ENCODE data around the gene PARVA.

The PARVA gene

DNA sequence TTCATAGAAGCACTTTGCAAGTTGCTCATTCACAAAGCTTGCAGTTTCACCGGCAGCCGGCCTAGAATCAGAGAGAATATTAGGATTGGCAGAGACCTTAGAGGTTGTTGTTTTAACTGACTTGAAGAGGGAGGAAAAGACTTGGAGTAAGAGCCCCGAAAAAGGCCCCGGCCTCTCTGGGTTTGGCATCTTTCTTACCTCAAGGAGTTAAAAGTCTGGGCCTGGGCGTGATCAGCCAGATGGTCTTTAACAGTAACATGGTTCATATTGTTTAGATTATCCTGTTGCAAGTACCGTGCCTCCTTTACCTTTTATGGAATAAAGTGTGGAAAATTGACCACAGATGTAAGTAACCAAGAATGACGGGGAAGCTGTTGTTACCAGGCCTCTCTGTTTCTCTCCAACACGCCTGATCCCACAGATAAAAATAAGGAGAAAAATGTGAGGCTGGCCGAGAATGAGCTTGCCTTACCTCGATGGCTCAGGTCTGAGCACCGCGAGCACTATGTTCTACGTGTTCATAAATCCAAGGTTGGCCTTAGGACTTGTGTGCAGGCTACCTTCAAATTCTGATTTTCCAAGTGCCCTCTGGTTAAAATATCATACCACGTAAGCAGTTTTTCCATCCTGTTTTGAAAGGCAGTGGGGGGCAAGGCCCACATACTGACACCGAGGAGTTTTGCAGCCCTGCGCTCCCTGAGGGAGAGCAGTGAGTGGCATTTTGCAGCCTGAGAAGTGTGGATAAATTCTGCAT, 56.4 kb downstream of the PARVA start:
- no peak for DNase-seq

DNA sequence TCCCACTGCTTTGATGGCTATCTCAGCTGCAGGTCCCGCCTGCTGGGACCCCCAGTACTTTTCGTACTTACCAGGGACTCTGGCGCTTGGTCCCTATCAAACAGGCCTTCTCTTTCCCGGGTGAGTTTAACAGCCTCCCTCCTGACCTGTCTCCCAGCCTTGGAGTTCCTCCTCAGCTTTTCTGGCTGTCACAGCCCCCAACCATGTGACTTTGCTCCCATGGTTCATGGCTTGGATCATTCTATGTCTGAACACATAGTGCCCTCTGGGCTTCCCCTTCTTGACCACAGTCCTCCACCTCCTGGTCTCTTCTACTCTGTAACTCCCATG, 56.9 kb downstream of the PARVA start:
- no peak for DNase-seq

DNA sequence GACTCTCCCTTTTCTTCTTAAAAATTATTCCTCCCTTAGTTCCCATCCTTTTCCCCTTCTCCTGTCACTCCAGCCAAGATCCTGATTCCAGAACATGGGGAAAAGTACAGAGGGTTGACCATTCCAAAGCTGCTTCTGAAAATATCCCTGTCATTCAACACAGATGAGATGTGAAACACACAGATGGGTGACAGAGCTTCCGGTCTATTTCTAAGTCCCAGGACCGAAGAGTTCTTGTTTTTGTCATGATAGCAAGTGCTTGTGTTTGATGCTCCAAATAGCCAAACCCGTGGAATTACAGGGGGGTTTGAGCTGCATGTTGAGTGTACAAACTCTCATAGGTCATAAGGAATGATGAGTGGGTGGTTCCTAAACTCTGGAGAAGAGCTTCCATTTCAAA, 57.9 kb downstream of the PARVA start:
- no peak for DNase-seq

DNA sequence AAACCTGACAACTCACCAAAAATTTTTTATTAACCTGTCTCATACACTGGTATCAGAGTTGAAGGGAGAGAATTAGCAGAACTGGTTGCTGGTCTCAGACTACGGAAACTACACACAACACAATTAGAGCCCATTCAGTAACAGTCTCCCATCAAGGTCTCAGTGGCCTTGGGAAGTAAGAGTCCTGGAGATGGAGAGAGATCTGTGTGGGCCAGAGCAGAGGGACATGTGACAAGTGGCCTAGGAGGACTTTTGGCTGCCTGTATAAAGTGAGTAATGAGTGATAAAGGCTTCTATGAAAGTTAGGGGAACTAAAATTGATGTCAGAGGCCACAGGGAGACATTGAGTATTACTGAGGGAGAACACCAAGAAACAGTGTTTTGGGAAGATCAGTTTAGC, 58.9 kb downstream of the PARVA start:
- DNase-seq, result no peak

DNA sequence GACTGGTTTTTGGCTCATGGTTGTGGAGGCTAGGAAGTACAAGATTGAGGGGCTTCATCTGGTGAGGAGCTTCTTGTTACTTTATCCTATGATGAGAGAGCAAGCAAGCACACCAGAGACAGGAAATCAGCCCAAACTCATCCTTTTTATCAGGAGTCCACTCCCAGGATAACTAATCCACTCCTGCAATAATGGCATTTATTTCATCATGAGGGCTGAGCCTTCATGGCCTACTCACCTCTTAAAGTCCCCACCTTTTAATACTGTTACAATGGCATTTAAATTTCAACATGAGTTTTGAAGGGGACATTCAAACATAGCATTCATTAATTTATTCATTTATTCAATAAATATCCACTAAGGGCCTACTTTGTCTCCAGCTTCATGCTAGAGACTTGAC, 60.9 kb downstream of the PARVA start:
- DNase-seq, result no peak

DNA sequence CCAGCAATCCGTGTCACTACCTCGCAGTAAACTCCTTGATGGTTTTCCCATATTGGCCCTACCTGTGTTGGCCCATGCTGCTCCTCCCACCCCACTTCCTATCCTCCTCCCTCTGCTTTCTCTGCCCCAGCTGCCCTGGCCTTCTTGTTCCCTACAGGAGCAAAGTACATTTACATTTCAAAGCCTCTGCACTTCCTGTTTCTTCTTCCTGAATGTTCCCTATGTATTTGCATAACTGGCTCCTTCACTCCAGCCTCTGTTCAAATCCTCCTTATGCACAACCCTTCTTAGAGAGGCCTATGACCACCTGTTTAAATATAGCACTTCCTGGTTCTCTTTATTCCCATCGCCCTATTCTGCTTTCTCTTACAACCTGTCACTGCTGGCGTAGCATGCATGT, 62.2 kb downstream of the PARVA start:
- DNase-seq, result no peak

DNA sequence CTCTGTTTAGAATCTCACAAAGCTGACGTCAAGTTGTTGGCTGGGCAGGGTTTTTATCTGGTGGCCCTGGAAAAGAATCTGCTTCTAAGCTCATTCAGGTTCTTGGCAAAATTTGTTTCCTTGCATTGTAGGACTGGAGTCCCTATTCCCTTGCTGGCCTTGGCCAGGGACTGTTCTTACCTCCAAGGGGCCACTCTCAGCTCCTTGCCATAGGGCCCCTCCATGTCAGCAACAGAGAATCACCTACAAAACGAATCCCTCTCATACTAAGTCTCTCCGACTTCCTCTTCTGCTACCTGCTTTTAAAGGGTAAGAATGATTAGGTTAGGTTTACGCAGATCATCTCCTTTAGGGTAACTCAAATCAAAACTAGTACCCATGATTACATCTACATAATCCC, 63.2 kb downstream of the PARVA start:
- no peak for DNase-seq

DNA sequence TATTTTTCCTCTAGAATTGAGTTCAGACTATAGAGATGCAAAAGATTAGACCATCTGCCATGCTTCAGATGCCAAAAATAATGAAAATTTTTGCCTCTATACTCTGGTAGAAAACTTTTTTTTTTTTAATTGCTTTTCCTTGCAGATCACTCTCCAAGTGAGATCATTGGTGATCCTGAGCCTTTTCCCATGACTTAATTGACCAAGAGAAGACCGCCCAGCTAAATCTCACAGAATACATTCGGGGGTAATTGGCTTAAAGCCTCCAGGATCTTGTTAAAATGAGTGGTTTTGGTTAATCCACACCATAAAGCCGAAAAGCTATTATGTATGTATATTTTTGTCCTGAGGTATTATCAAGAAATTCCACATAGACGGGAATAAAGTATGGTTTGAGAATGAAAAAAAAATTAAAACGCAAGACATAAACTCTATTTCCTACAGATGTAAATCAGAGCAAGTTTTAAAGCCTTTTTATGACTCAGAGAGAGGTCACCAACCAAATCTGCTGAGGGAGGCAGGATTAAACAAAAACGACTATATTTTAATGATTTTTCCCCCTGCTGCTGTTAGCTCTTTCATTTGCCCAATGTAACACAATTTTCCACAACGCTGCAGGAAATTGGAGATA, 64.0 kb downstream of the PARVA start:
- DNase-seq, result no peak

DNA sequence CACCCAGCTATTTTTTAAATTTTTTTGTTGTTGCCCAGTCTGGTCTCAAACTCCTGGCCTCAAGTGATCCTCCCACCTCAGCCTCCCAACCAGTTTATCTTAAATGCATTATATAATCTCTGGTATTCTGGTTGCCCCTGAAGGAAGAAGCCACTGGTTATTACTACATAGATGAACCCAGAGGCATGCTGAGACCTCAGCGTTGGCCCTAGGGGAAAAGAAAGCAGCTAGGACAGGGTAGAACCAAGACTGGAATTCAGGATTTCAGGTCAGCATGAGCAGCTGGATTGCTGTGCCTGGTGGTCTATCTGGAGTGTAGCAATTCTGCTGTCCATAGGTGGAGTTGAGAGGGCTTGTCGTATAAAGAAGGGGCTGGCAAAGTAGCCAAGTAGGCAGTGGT, 67.2 kb downstream of the PARVA start:
- DNase-seq, result no peak

DNA sequence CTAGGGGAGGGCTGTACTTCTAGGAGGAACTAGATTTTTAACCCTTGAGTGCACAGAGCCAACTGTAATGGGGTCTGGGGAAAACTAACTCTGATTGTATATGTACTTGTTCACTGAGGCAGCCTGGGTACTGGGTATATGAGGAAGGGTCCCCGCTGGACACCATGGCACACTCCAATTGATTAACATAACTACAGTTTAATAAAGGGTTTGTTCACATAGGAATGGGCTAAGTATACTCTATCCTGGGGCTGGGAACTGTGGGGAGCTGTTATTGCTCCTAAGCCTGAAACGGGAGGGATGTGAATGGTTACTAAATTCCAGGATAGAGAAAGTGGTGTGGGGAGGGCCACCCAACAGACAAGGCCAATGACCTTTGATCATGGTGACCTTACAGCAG, 67.6 kb downstream of the PARVA start:
- no peak for DNase-seq

DNA sequence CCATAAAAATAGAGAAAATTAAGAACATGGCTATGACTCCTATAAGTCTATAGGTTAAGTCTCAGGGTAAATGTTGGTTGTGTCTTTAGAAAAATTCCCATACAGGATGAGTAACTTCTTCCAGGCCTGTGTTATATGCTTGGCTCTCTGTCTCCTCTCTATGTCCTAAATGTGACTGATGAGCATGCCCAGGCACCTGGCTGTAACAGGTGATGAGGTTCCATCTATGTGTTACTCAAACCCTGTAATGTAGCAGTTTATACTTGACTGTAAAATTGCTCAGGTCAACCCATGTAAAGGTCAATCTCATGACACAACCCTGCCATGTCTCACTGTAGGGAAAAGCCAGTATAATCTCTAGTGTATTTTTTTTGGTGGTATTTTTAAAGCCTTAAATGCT, 69.5 kb downstream of the PARVA start:
- DNase-seq, result no peak

DNA sequence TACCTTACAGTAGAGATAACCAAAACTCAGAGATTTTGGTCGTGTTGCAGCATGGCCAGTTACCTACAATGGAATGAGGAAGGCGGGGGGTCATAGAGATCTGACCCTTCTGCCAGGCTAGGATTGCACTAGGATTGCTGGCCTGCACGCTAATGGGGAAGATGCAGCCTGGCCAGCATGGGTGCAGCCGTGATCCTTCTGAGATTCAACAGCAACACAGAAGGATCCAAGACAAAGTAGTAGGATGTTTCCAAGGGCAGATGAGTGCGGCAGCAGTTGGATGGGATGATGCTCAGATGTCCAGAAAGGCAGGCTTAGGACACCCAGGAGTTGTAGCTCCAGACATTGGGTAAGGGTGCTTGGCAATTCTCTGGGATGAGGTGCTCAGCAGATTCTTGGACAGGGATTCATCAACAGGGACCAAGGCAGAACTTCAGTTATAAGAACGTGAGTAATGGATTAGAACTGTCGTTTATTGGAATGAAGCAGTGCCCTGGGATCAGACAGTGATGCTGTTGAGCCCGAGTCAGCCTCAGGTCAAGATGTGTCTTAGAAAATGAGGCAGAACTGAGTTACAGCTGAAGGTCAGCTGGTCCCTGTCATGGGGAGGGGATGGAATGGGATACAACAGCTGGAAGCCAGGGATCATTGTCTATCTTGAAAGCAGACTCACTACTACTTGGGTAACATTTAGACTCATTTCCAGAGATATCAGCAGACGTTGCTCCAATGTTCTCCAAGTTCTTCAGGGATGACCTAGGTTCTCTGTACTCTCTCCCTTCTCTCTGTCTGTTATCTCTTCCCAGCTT, 71.0 kb downstream of the PARVA start:
- DNase-seq, result no peak

DNA sequence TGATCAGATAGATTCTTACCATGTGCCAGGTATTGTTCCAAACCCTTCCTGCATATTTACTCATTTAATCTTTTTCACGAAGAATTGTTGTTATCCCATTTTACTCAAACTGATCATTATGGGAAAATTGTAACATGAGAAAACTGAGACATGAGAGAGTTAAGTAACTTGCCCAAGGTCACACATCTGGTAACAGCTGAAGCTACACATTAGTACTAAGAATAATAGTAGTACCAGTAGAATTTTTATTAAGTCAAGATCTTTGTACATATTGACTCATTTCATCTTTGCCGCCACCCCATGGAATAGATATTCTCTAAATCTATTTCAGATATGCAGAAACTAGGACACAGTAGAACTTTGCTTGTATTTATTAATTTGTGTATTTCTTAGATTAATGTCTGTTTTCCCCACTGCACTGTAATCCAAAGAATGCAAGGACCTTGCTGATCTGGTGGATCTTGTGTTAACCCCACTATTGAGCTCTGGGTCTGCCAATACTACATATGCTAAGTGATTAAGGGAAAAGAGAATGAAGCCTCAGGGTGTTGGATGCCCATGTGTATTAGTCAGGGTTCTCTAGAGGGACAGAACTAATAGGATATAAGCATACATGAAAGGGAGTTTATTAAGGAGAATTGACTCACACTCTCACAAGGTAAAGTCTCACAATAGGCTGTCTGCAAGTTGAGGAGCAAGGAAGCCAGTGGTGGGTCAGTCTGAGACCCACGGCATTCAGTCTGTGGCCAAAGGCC, 72.8 kb downstream of the PARVA start:
- DNase-seq, result no peak

DNA sequence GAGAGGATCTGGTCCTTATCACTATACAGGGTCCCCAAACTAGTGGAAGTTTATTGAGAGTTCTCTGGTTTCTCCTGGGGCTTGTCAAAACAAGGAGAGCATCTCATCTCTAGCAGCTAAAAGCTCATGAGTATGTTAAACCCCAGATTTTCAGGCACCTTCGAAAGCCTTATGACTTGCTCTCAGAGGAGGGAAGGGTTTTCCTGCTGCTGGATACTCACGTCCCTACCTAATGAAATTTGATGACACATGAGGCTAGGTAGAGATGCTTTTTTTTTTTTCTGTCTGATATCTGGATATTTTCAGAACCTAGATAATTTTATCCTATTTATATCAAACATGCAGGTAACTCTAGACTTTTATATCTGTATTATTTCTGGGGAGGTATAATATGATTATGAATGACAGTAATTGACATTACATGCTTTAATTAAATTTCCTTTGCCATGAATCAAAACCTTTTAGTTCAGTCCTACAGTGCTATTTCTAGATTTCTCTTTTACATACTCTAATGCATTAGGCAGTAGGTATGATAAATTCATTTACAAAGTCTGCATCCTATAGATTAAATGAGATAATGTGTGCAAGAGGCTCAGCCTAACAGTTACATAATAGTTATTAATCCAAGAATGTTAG, 73.9 kb downstream of the PARVA start:
- DNase-seq, result no peak

DNA sequence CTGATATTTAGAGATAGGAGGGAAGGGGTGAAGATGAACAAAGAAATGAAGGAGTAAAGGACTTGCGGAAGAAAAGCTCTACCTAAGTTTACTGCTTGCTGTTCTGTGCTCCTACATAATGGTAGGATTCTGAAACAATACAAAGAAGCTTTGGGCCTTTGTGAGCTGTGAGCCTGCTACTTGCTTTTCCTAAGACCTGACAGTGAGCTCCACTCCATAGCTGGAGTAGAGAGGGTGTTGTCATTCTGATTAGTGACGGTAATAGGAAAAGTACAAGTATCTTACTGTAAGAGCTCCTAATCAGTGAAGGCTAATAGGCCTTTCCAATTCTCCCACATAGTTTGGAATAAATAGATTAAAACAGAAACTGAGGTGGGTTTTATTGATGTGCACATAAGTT, 75.9 kb downstream of the PARVA start:
- no peak for DNase-seq

DNA sequence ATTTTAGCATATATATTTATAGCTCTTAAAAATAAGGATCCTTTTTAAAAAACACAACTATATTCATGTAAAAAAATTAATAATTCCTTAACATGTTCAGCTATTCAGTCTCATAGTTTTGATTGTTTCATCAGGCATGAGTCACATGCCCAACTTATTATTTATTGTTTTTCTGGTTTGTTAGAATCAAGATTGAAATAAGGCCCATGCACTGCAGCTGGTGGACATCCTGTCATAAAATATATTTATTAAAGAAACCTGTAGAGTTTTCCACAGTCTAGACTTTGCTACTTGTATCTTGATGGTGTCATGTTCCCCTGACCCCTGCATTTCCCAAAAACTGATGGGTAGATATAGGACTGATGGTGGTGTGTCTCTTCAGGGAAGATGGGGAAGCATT, 77.4 kb downstream of the PARVA start:
- DNase-seq, result no peak

DNA sequence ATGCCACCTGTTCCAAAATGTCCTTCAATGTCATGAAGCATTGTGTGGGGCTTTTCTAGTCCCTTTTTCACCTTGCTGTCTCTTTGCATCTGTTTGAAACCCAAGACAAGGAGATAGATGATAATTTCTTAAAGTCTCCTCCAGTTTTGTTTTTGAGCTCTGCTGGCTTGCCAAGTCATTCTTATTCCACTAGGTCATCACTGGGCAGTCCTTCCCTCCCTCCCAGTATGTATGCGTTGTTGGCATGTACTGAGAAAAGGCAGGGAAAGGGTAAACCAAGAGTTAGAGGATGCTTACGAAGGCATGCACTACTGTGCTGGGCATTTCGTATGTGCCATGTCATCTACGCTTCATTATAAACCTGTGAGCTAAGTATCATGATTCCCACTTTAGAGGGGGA, 78.6 kb downstream of the PARVA start:
- no peak for DNase-seq

DNA sequence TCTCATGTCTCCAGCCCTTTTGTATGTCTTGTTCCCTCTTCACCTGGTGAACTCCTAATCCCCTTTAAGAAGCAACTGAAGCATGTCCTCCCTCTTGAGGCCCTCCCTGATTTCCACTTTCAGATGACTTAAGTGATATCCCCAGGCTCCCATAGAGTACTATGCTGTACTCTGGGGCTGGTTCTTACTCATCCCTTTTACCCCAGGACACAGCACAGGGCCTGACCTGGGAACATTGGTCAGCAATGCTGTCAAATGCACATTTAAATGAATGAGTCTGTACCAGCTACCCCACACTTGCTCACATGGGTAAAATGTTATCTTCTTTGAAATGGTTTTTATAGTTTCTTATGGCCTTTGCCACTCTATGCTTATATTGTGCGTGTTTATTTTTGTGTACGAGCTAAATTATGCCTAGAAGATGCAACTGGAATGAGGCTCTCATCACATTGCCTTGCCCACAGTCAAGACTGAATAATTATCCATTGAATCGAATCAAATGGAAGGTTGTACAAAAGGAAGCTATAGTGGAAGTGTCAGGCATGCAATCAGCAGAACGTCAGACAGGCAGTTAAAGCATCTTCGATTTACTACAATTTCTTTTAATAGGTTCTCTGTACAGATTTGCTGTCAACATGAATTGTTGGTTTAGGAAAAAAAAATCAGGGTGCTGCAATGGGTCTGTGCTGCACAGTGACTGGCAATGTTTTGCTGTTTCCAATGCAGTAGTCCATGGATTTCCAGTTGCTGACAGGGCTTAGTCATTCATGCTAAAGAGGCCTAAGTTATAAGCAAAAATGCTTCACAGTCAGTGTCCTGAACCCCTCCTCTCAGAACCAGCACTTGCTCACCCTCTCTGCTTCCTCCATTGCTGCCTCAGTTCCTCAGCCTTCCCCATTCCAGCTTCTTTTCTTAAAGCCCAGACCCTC, 79.5 kb downstream of the PARVA start:
- DNase-seq, result no peak

DNA sequence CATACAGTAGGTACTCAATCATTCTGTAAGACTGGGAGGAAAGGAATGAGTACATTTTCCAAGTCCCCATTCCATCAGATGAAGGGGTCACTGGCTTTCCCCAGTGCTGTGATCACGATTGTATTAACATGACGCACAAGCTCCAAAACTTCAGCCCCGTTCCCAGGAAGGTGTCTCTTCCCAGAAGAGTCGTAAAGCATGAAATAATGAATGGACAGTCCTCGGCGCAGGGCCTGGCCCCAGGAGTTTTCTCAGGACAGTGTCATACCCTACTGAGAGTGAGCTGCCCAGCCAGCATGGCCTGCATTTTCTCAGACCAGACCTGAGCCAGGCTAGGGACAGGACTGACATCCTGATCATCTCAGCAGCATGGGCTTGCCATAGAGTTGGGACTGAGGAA, 80.7 kb downstream of the PARVA start:
- no peak for DNase-seq

DNA sequence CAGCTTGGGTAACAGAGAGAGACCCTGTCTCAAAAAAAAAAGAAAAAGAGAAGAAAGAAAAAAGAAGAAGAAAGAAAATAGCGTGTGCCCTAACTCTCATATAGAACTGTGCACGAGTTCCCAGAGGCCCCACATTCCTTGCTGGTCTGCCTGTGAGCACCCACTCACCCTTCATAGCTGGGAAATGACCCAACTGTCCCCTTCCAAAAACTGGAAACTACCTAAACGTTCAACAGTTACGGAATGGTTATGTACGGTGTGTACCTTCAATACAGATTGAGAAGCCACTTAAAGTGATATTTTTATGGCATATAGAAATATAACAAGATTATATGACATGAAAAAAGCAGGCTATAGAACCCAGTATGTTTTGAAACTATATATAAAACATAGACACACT, 82.0 kb downstream of the PARVA start:
- no peak for DNase-seq

DNA sequence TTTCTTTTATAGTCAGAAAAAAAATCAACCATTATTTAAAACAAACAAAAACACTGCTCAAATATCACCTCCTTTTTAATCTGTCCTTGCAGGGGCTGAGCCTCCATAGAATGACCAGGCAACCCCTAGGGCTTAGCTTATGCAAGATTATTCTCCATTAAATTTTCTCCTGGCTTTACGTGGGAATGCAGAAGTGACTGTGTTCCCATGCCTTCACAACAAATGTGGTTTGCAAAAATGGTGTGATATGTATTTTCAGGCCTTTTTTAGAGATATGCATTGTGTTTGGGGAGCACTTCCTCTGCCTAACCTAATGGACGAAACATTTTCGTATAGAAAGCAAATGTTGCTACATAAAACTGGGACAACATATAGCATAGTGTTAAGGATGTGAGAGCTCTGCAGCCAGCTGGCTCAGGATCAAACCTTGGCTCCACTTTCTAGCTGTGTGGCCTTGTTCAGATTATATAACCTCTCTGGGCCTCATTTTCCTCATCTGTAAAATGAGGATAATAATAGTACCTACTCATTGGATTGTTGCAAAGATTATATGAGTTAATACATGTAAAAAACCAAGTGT, 82.6 kb downstream of the PARVA start:
- no peak for DNase-seq

DNA sequence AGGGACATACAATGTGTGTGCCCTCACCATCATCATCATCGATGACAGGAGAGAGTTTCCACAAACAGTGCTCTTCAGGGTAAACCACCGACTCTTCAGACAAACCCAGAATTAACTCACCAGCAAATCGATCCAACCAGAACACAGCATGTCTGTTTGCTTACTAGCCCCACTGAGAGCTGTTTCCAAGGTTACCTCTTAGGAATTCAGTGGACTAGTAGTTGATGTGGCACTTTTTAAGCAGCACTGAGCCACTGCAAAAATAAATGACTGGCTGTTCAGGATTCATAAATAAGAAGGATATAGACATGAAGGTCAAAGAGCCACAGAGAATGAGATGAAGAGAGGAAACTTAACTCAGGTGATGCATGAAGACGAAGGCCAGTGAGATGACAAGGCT, 83.1 kb downstream of the PARVA start:
- no peak for DNase-seq
